Gastrocnemius medialis (tissue), 4 donors: Measurements from ENCODE around the gene ANKRD65.
"Not testable (repeated sequence)": the region's sequence is repeated elsewhere in the genome, so short reads cannot be mapped to it uniquely, and the experiment has no call there.

ENCODE experiments used
- CTCF ChIP-seq, 5 experiments: fragments of 450-650 bp in 3 of 5; fragments of 200-600 bp in 2 of 5; sonication (generic) in 2 of 5; IDR thresholded peaks in 4 of 5; conservative IDR thresholded peaks in 1 of 5; 1 replicate in 4 of 5; 2 replicates in 1 of 5; pipeline ENCODE4 v1.5.1; 2016 to 2019; ENCODE audit warnings: antibody characterized with exemption in 5 of 5, mild to moderate bottlenecking in 3 of 5, moderate library complexity in 3 of 5
- POLR2A ChIP-seq, 2 donors: fragments of 450-650 bp; IDR thresholded peaks; one replicate each; pipeline ENCODE4 v1.6.1; 2017; ENCODE audit warnings: antibody characterized with exemption in 2 of 2, mild to moderate bottlenecking in 2 of 2, moderate library complexity in 2 of 2

GRCh38 chr1:1417825-1418463, 3.1 kb downstream of the ANKRD65 start:
- TF ChIP-seq CTCF (IDR thresholded peaks at IDR 0.05 in 4 of 5, conservative IDR thresholded peaks at IDR 0.05 in 1 of 5); POLR2A (IDR thresholded peaks at IDR 0.05): not testable (repeated sequence)
